Measurements from ENCODE around the gene APOL5. TPM values are rescaled to one million over a fixed set of nuclear protein-coding genes. Genes with fewer than 3 reads are reported as not detected.

Gene APOL5
- total and polyA plus RNA-seq, 11 donors = 0.07 to 0.11 TPM; not detected in 9

- intact Hi-C loops (cut with DNase I) = loop anchor here in 3 of 10 donors (5.0 to 10.0 kb wide), 2 partner anchors 164 to 372 kb away; no protein-coding TSS in a partner anchor
- Histone ChIP-seq H3K4me1 (peaks cover 0 to 24% (median 13%) of the 10 kb centered on the region in 12 donors), H3K27ac (peak overlapping the region in 3 of 12 donors; percentile 3 to 10 (median 6)), H3K36me3 (peaks cover 0 to 65% (median 9%) of the 10 kb centered on the region in 9 donors), H3K9me3 (no peaks in the 10 kb centered on the region), H3K27me3 (no peaks in the 10 kb centered on the region), H3K4me3 (no peak overlapping the region)
- WGBS, 4 donors = 60 to 67% (median 66%) methylated on average over 3 of the region's 3 CpGs
- ATAC-seq (peak in 1 of 4 donors; percentile 9), DNase-seq (no peak)
- TF ChIP-seq CTCF (IDR thresholded peaks at IDR 0.05) (no peak), POLR2A (IDR thresholded peaks at IDR 0.05) (no peak)
Observed at GRCh38 chr22:35752863-35753189, 35.2 kb downstream of the APOL5 start.

- no peak for ATAC-seq
- no peak overlapping the region for H3K27ac ChIP-seq
Observed at GRCh38 chr22:35754761-35755160, 37.1 kb downstream of the APOL5 start.

GRCh38 chr22:35756722-35757121 lies 39.0 kb downstream of the APOL5 start:
- H3K9me3 ChIP-seq = no peaks in the 10 kb centered on the region
- TF ChIP-seq POLR2A (IDR thresholded peaks at IDR 0.05) = no peak
- H3K4me3 ChIP-seq = no peak overlapping the region
- H3K27ac ChIP-seq = no peak overlapping the region
- 96 to 99% (median 98%) methylated on average over 1 of the region's 1 CpG for WGBS, 4 donors
- H3K27me3 ChIP-seq = no peaks in the 10 kb centered on the region
- H3K36me3 ChIP-seq = peaks cover 0 to 76% (median 31%) of the 10 kb centered on the region in 9 donors
- H3K4me1 ChIP-seq = peaks cover 0 to 29% (median 11%) of the 10 kb centered on the region in 12 donors
- intact Hi-C loops (cut with DNase I) = loop anchor here in 4 of 10 donors (5.0 to 10.0 kb wide), 2 partner anchors 166 to 368 kb away; no protein-coding TSS in a partner anchor
- no peak for ATAC-seq
- DNase-seq = no peak

More at GRCh38 chr22:35754761-35755160, 37.1 kb downstream of the APOL5 start:
- no peaks in the 10 kb centered on the region for H3K27me3 ChIP-seq
- intact Hi-C loops (cut with DNase I) = loop anchor here in 5 of 10 donors (5.0 to 10.0 kb wide), 3 partner anchors 163 to 370 kb away; no protein-coding TSS in a partner anchor
- H3K4me3 ChIP-seq = no peak overlapping the region
- no peaks in the 10 kb centered on the region for H3K9me3 ChIP-seq
- peaks cover 0 to 24% (median 13%) of the 10 kb centered on the region in 12 donors for H3K4me1 ChIP-seq
- TF ChIP-seq CTCF (IDR thresholded peaks at IDR 0.05) (no peak), POLR2A (IDR thresholded peaks at IDR 0.05) (no peak)
- WGBS, 4 donors = 92 to 100% (median 95%) methylated on average over 2 of the region's 2 CpGs
- DNase-seq = no peak
- H3K36me3 ChIP-seq = peaks cover 0 to 74% (median 21%) of the 10 kb centered on the region in 9 donors

GRCh38 chr22:35758394-35758793 lies 40.7 kb downstream of the APOL5 start:
- no peak for DNase-seq
- peaks cover 0 to 81% (median 31%) of the 10 kb centered on the region in 9 donors for H3K36me3 ChIP-seq
- no peak overlapping the region for H3K4me3 ChIP-seq
- WGBS, 4 donors = 85 to 89% (median 85%) methylated on average over 1 of the region's 1 CpG
- no peak overlapping the region for H3K27ac ChIP-seq
- peaks cover 0 to 15% (median 0%) of the 10 kb centered on the region in 12 donors for H3K4me1 ChIP-seq
- no peaks in the 10 kb centered on the region for H3K27me3 ChIP-seq
- no peak for ATAC-seq
- TF ChIP-seq POLR2A (IDR thresholded peaks at IDR 0.05) (no peak), CTCF (IDR thresholded peaks at IDR 0.05) (no peak)
- H3K9me3 ChIP-seq = no peaks in the 10 kb centered on the region
- intact Hi-C loops (cut with DNase I) = loop anchor here in 4 of 10 donors (5.0 to 10.0 kb wide), 2 partner anchors 164 to 366 kb away; no protein-coding TSS in a partner anchor
